K562 (cell line): ENCODE results near the gene SAP130.

Experiments
- BHLHE40 ChIP-seq: IDR thresholded peaks from 2 replicates; pipeline ENCODE4 v1.6.1; 2011; ENCODE audit warnings: low read length, improper control_type of control experiment
- EZH2 ChIP-seq: IDR thresholded peaks from 2 replicates; pipeline ENCODE4 v1.6.1; 2012; ENCODE audit warnings: low read depth, mild to moderate bottlenecking, inconsistent platforms, low read length, borderline replicate concordance
- FOXJ3 ChIP-seq: sonication (generic); formaldehyde crosslinking; IDR thresholded peaks from 2 replicates; pipeline ENCODE4 v1.4.0; 2020; ENCODE audit warnings: mild to moderate bottlenecking, missing genetic modification reagents
- FOXK1 ChIP-seq: sonication (generic); formaldehyde crosslinking; IDR thresholded peaks from 2 replicates; pipeline ENCODE4 v1.8.0; 2022; ENCODE audit warnings: missing genetic modification reagents, mild to moderate bottlenecking, borderline replicate concordance
- HNRNPH1 ChIP-seq: fragments of 200-400 bp; formaldehyde crosslinking; optimal IDR thresholded peaks from 2 replicates; pipeline ENCODE3; 2017; ENCODE audit warnings: low read depth, mild to moderate bottlenecking, low read length, moderate library complexity
- JUND ChIP-seq, 2 experiments: IDR thresholded peaks; 2 replicates in 1 of 2; 3 replicates in 1 of 2; pipeline ENCODE4 v1.6.1; 2011; ENCODE audit warnings: borderline replicate concordance in 2 of 2, low read depth in 2 of 2, low read length in 2 of 2, improper control_type of control experiment in 1 of 2, missing biosample characterization in 1 of 2, missing genetic modification characterization in 1 of 2, missing genetic modification reagents in 1 of 2
- USF1 ChIP-seq: sonication (generic); formaldehyde crosslinking; IDR thresholded peaks from 2 replicates; pipeline ENCODE4 v1.9.0; 2022; ENCODE audit warnings: mild to moderate bottlenecking, missing genetic modification reagents

GRCh38 chr2:128037649-128038048 lies 9.8 kb upstream of the SAP130 start:
- TF ChIP-seq JUND (IDR thresholded peaks at IDR 0.05; ENCODE audit: borderline replicate concordance, low read depth, low read length) = no peak
- no peak for TF ChIP-seq JUND (tag; IDR thresholded peaks at IDR 0.05; ENCODE audit: borderline replicate concordance, low read depth, low read length)
- TF ChIP-seq FOXJ3 = no peak
- TF ChIP-seq HNRNPH1 = no peak
- no peak for TF ChIP-seq EZH2
- TF ChIP-seq FOXK1 = no peak
- TF ChIP-seq USF1 (CRISPR knock-in tag) = no peak
- TF ChIP-seq BHLHE40 = no peak
